GM13977 (cell line): ENCODE measurements around the gene HDAC5.
"Not testable (repeated sequence)": the region's sequence is repeated elsewhere in the genome, so short reads cannot be mapped to it uniquely, and the experiment has no call there.

Experiments used
- DNase-seq: peaks from one replicate; pipeline ENCODE4 v3.0.0; 2012; ENCODE audit warnings: low spot score
- CTCF ChIP-seq: IDR thresholded peaks from 2 replicates; pipeline ENCODE4 v1.5.1; 2012; ENCODE audit warnings: mild to moderate bottlenecking, control low read depth; ENCODE audit not compliant: insufficient read depth; ENCODE audit errors: extremely low read depth, missing control alignments
- in situ Hi-C: fragments of 300-500 bp; cut with MboI; formaldehyde crosslinking; loops from one replicate; pipeline ENCODE4 v1.12.0; 2022; ENCODE audit warnings: low sequenced_read_pairs, low pct_unique_long_range_greater_than_20kb, mixed read lengths, inconsistent platforms; ENCODE audit not compliant: unreplicated experiment

HDAC5 gene

GRCh38 chr17:44159519-44160210 is 36.2 kb upstream of the HDAC5 start:
- no peak for DNase-seq
- TF ChIP-seq CTCF, result no peak
- in situ Hi-C loops, result no loop called here

- no peak for DNase-seq
- in situ Hi-C loops, result no loop called here
- TF ChIP-seq CTCF, result no peak
Observed at GRCh38 chr17:44155488-44155887, 32.0 kb upstream of the HDAC5 start.

GRCh38 chr17:44152875-44153274 is 29.4 kb upstream of the HDAC5 start:
- no peak for DNase-seq
- TF ChIP-seq CTCF, result no peak
- in situ Hi-C loops, result no loop called here

GRCh38 chr17:44149750-44150329 is 26.4 kb upstream of the HDAC5 start:
- no peak for TF ChIP-seq CTCF
- in situ Hi-C loops, result no loop called here
- no peak for DNase-seq

GRCh38 chr17:44149066-44149465 is 25.6 kb upstream of the HDAC5 start:
- DNase-seq, in situ Hi-C loops: not testable (repeated sequence)

GRCh38 chr17:44147812-44148211 is 24.4 kb upstream of the HDAC5 start:
- TF ChIP-seq CTCF, result no peak
- in situ Hi-C loops, result no loop called here
- DNase-seq, result no peak

GRCh38 chr17:44146375-44147346 is 23.2 kb upstream of the HDAC5 start:
- TF ChIP-seq CTCF, result no peak
- in situ Hi-C loops, result no loop called here

More at GRCh38 chr17:44146375-44147346, 23.2 kb upstream of the HDAC5 start:
- DNase-seq, result no peak
